Measurements from ENCODE around the gene PSMD6.

PSMD6 gene

DNA sequence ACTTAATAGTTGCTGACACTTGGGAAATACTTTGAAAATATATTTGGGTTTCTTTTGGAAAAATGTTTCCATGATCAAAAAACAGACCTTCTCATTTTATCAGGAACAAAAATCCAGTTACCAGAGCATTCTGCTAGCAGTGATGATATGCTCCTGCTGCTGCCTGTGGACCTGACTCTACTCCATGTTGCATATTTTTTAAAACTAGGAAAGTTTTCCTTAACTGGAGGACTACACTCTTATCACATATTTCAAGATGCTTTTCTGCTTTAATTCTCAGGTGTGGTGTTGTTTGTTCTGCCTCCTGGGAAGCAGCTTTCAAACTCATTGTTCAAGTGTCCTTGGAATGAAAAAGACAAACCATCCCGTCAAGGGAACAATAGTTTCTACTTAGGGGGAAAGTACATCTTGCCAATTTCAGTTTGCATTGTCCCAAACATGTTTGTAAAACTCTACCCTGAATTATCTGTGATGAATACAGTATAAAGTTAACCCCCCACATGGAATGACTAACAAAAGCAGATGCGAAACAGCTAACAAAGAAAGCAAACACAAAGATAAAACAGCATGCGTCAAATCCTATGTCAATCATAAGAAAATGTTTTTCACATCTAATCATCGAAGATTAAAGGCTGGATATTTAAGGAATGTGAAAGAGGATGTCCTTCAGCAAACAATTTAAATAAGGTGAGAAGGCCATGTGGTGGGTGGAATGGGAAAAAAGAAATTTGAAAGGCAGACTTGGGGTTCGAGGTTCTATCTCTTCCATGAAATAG is 40.1 kb upstream of the PSMD6 start:
- H3K4me3 ChIP-seq (ENCODE audit: low read depth, low read length), result no peak overlapping the region
- TF ChIP-seq, protein P1, sequence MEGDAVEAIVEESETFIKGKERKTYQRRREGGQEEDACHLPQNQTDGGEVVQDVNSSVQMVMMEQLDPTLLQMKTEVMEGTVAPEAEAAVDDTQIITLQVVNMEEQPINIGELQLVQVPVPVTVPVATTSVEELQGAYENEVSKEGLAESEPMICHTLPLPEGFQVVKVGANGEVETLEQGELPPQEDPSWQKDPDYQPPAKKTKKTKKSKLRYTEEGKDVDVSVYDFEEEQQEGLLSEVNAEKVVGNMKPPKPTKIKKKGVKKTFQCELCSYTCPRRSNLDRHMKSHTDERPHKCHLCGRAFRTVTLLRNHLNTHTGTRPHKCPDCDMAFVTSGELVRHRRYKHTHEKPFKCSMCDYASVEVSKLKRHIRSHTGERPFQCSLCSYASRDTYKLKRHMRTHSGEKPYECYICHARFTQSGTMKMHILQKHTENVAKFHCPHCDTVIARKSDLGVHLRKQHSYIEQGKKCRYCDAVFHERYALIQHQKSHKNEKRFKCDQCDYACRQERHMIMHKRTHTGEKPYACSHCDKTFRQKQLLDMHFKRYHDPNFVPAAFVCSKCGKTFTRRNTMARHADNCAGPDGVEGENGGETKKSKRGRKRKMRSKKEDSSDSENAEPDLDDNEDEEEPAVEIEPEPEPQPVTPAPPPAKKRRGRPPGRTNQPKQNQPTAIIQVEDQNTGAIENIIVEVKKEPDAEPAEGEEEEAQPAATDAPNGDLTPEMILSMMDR (IDR thresholded peaks at IDR 0.05; ENCODE audit: insufficient read depth, low read depth, low read length, missing control alignments), result no peak
- DNase-seq (ENCODE audit: low read depth), result no peak

DNA sequence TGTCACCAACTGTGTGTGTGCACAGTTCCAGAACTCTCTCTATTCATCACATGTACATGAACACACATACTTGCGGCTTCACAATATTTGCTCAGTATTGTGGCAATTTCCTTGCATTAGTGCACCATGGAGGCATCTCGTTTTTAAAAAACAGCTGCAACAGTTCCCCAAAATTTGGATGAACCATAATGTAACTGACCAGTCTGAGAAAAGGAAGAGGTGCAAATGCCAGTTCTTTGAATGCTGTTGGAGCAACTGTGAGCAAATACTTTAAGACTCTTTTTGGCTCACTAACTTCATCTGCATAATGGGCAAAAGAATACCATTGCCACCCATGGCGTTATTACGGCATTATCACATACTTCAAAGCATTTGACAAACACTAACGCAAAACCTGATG is 38.3 kb upstream of the PSMD6 start:
- TF ChIP-seq, protein P1 (IDR thresholded peaks at IDR 0.05; ENCODE audit: insufficient read depth, low read depth, low read length, missing control alignments), result no peak
- no peak overlapping the region for H3K4me3 ChIP-seq (ENCODE audit: low read depth, low read length)
- no peak for DNase-seq (ENCODE audit: low read depth)

DNA sequence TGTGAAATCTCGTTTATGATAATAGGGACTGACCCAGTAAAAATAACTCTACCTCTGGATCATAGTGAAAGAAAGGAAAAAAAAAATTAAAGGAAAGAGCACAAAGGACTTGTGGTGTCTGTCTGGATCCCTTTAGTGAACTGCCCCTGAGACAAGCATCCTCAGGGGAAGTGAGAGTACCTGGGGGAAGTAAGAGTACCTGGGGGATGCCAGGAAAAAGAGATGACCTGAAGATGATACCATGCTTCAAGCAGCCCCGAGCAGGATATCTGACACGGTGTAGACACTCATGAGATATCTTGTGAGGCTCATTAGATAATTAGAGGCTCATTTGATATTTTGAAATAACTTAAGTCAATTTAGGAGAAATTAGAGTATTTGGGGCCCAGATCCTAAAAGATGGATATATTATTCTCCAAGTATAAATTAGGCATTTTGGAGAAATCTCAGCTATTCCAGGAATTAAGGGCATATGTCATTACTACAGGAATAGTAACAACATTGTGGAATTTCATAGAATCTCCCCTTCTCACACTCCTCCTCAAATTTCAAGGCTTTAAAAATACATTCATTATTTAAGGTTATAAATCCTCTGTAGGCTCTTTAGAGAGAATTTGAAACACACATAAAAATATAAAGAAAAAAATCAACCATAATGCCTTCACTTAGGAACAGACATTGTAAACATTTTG is 36.3 kb upstream of the PSMD6 start:
- DNase-seq (ENCODE audit: low read depth), result no peak
- TF ChIP-seq, protein P1 (IDR thresholded peaks at IDR 0.05; ENCODE audit: insufficient read depth, low read depth, low read length, missing control alignments), result no peak
- no peak overlapping the region for H3K4me3 ChIP-seq (ENCODE audit: low read depth, low read length)

DNA sequence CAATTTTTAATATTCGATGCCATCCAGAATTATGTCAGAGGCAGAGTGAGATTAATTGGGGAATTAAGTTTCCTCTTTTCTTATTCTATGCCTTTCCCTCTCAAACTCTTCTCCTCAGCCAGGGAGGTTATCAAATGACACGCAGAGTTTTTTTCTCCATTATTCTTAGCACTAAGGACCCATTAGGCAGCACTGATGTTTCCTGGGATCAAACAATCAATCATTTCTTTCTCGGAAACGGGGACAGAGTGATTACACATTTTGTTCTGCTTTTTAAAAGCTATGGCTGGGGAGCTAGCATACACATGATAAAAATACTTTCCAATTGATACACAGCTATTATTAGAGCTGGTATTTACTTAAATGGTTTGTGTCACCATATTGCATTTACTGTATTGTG is 35.3 kb upstream of the PSMD6 start:
- DNase-seq (ENCODE audit: low read depth), result no peak
- no peak overlapping the region for H3K4me3 ChIP-seq (ENCODE audit: low read depth, low read length)
- TF ChIP-seq, protein P1 (IDR thresholded peaks at IDR 0.05; ENCODE audit: insufficient read depth, low read depth, low read length, missing control alignments), result no peak

DNA sequence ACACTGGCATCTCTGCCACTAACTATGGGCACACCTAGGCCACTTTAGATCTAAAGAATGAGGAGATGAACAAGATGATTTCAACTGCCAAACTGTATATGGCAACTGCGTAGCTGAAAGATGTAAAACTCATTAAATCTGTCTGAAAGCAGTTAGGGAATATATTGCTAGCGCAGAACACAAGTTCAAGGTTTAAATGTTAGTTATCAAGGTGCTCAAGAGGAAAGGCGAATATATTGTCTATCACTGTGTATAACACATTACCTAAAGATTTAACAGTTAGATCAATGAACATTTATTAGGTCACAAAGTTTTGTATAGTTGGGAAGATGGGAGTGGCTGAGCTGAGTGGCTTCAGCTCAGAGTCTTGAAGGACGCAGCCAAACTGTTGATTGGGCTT is 33.9 kb upstream of the PSMD6 start:
- TF ChIP-seq, protein P1 (IDR thresholded peaks at IDR 0.05; ENCODE audit: insufficient read depth, low read depth, low read length, missing control alignments), result no peak
- H3K4me3 ChIP-seq (ENCODE audit: low read depth, low read length), result no peak overlapping the region
- no peak for DNase-seq (ENCODE audit: low read depth)

DNA sequence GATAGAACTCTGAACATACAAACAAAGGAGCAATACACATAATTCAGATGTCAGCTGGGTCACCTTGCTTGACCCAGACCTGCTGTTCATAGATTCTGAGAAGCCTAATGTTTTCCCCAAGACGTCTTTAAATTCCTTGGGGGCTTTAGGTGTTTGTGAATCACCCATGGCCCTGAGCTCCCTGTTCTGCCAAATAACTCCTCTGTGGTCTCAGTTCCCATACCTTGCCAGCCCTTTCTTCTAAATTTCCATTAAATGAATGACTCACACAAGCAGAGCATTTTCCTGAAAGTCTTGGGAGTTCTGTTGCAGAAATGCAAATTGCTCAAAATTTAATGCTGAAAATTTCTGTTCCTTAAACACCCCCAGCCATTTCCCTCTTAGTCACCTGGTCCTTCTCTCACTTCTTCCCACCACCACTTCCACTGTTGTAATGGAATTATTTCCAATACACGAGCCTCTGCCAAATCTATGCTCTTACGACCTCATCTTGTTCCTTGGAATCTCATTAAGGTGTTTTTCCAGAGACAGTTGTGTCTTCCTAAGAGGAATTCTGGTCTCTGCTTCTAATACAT is 33.4 kb upstream of the PSMD6 start:
- H3K4me3 ChIP-seq (ENCODE audit: low read depth, low read length), result no peak overlapping the region
- TF ChIP-seq, protein P1 (IDR thresholded peaks at IDR 0.05; ENCODE audit: insufficient read depth, low read depth, low read length, missing control alignments), result no peak
- no peak for DNase-seq (ENCODE audit: low read depth)
